Breast epithelium (tissue), 4 donors: Measurements from ENCODE around the gene LPAR1. TPM values are rescaled to one million over a fixed set of nuclear protein-coding genes. Genes with fewer than 3 reads are reported as not detected.
"Not testable (repeated sequence)": the region's sequence is repeated elsewhere in the genome, so short reads cannot be mapped to it uniquely, and the experiment has no call there.

ENCODE experiments used
- DNase-seq, 2 donors: peaks; one replicate each; pipeline ENCODE4 v3.0.0-alpha.2; 2019; ENCODE audit warnings: low spot score in 2 of 2
- H3K27ac ChIP-seq, 2 donors: fragments of 200-600 bp; sonication (generic) in 1 of 2; one replicate each; pipeline ENCODE4 v1.5.1; 2016 to 2019; ENCODE audit warnings: mild to moderate bottlenecking in 1 of 2
- H3K27me3 ChIP-seq, 2 donors: fragments of 200-600 bp; sonication (generic) in 1 of 2; one replicate each; pipeline versions ENCODE4 v1.5.1 to v1.6.0; 2017 to 2019; ENCODE audit warnings: control low read depth in 1 of 2, mild to moderate bottlenecking in 1 of 2
- H3K36me3 ChIP-seq: fragments of 200-600 bp; one replicate; pipeline ENCODE4 v1.5.1; 2019
- H3K4me1 ChIP-seq, 2 donors: fragments of 200-600 bp; sonication (generic); one replicate each; pipeline ENCODE4 v1.5.1; 2016 to 2019; ENCODE audit warnings: control low read depth in 1 of 2
- H3K4me3 ChIP-seq, 3 donors: fragments of 200-600 bp; sonication (generic); 1 replicate in 2 of 3; 2 replicates in 1 of 3; pipeline ENCODE4 v1.5.1; 2016 to 2019; ENCODE audit warnings: mild to moderate bottlenecking in 3 of 3, moderate library complexity in 2 of 3
- H3K9me3 ChIP-seq, 2 donors: fragments of 200-600 bp; sonication (generic) in 1 of 2; one replicate each; pipeline ENCODE4 v1.5.1; 2016 to 2019; ENCODE audit warnings: control low read depth in 1 of 2
- POLR2A ChIP-seq: fragments of 450-650 bp; IDR thresholded peaks from one replicate; pipeline ENCODE4 v1.6.1; 2016; ENCODE audit warnings: antibody characterized with exemption, mild to moderate bottlenecking, moderate library complexity
- POLR2AphosphoS5 ChIP-seq, 3 donors: sonication (generic); formaldehyde crosslinking; IDR thresholded peaks; one replicate each; pipeline ENCODE4 v1.6.1; 2017; ENCODE audit warnings: antibody characterized with exemption in 3 of 3
- intact Hi-C: fragments of 100-400 bp; cut with DNase I; formaldehyde crosslinking; loops from one replicate; pipeline ENCODE4 v1.15.1; 2023; ENCODE audit warnings: low total_unique reads
- total RNA-seq, 3 donors: library from RNA; depleted of rRNA; stranded (reverse); fragments of >200 nt; gene quantifications; one replicate each; pipeline ENCODE4 v1.1.0, GENCODE V29; 2016
- TF ChIP-seq, protein P1 (sequence below), 3 donors: fragments of 450-650 bp; IDR thresholded peaks; one replicate each; pipeline ENCODE4 v1.5.1; 2016 to 2017; ENCODE audit warnings: antibody characterized with exemption in 3 of 3, mild to moderate bottlenecking in 3 of 3, moderate library complexity in 3 of 3

LPAR1 gene
- total RNA-seq, 3 donors from 2014 or later, result 24.6 to 138 (median 79.3) TPM

DNA sequence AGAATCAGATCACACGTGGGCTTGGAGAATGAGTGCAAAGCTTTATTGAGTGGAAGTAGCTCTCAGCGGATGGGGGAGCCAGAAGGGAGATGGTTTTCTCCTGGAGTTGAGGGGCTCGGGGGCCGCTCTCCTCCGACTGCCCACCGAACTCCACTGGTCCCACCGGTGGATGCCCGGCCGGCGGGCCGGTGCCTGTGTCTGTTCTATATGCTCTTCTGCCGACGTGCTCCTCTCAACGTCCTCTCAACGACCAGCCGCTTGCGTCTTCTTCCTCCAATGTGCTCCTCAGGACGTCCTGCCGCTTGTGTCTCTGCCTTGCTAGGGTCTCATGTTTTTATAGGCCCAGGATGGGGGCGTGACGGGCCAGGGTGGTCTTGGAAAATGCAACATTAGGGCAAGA is 207.8 kb downstream of the LPAR1 start:
- intact Hi-C loops, result no loop called here
- Histone ChIP-seq H3K27me3 (no peaks in the 10 kb centered on the region), H3K36me3 (no peaks in the 10 kb centered on the region), H3K9me3 (no peaks in the 10 kb centered on the region), H3K27ac (no peak overlapping the region), H3K4me3 (no peak overlapping the region), H3K4me1 (no peaks in the 10 kb centered on the region)
- DNase-seq, result no peak
- TF ChIP-seq, protein P1, sequence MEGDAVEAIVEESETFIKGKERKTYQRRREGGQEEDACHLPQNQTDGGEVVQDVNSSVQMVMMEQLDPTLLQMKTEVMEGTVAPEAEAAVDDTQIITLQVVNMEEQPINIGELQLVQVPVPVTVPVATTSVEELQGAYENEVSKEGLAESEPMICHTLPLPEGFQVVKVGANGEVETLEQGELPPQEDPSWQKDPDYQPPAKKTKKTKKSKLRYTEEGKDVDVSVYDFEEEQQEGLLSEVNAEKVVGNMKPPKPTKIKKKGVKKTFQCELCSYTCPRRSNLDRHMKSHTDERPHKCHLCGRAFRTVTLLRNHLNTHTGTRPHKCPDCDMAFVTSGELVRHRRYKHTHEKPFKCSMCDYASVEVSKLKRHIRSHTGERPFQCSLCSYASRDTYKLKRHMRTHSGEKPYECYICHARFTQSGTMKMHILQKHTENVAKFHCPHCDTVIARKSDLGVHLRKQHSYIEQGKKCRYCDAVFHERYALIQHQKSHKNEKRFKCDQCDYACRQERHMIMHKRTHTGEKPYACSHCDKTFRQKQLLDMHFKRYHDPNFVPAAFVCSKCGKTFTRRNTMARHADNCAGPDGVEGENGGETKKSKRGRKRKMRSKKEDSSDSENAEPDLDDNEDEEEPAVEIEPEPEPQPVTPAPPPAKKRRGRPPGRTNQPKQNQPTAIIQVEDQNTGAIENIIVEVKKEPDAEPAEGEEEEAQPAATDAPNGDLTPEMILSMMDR (IDR thresholded peaks at IDR 0.05), result no peak
- TF ChIP-seq POLR2A (no peak), POLR2AphosphoS5 (IDR thresholded peaks at IDR 0.05) (no peak)

DNA sequence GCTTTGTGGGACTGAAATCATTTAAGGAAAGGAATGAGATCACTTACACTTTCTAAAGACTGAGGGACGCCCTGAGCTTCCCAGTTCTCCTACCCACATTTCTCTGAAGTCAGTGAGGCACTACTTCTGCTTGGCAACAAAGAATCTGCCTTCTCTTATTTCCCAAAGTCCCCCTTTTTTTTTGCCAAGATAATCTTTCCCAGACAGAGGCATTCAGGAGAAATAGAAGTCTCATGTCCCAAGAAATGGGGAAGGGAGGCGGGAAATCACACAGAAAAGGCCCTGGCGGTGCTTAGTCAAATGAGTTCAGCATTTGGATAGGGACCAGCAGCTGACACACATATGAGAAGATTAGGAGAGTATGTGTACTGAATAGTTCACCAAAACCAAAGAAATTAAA is 210.0 kb downstream of the LPAR1 start:
- H3K4me1 ChIP-seq, result no peaks in the 10 kb centered on the region
- DNase-seq, result no peak
- no peak overlapping the region for H3K4me3 ChIP-seq
- peak overlapping the region; percentile 25 to 75 for H3K27ac ChIP-seq
- no peaks in the 10 kb centered on the region for H3K36me3 ChIP-seq
- H3K9me3 ChIP-seq, result no peaks in the 10 kb centered on the region
- intact Hi-C loops, result no loop called here
- no peaks in the 10 kb centered on the region for H3K27me3 ChIP-seq
- no peak for TF ChIP-seq POLR2AphosphoS5 (IDR thresholded peaks at IDR 0.05)
- TF ChIP-seq, protein P1 (IDR thresholded peaks at IDR 0.05), result no peak
- TF ChIP-seq POLR2A, result no peak

- H3K4me1 ChIP-seq, intact Hi-C loops, H3K27ac ChIP-seq, H3K36me3 ChIP-seq, H3K9me3 ChIP-seq, H3K4me3 ChIP-seq, DNase-seq, H3K27me3 ChIP-seq: not testable (repeated sequence)
Observed at GRCh38 chr9:110826400-110826799, 211.9 kb downstream of the LPAR1 start.

DNA sequence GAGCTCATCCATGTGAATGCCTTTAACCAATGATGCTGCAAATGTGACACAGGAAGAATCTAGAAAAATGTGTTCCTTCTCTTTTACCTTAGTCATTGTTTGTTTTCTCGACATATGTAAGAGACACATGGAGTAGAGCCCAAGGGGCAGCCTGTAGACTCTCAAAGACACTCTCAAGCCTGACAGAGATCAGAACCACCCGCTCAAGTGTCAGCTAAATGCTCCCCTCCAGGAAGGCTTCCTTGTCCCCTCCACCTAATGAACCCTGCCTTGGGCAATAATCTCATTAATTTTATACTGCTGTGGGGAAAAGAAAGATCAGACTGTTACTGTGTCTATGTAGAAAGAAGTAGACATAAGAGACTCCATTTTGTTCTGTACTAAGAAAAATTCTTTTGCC is 212.3 kb downstream of the LPAR1 start:
- Histone ChIP-seq H3K4me3 (no peak overlapping the region), H3K36me3 (no peaks in the 10 kb centered on the region), H3K9me3 (no peaks in the 10 kb centered on the region), H3K4me1 (no peaks in the 10 kb centered on the region), H3K27me3 (no peaks in the 10 kb centered on the region), H3K27ac (no peak overlapping the region)
- DNase-seq, result no peak
- TF ChIP-seq POLR2A (no peak), POLR2AphosphoS5 (IDR thresholded peaks at IDR 0.05) (no peak)
- TF ChIP-seq, protein P1 (IDR thresholded peaks at IDR 0.05), result no peak
- intact Hi-C loops, result no loop called here

DNA sequence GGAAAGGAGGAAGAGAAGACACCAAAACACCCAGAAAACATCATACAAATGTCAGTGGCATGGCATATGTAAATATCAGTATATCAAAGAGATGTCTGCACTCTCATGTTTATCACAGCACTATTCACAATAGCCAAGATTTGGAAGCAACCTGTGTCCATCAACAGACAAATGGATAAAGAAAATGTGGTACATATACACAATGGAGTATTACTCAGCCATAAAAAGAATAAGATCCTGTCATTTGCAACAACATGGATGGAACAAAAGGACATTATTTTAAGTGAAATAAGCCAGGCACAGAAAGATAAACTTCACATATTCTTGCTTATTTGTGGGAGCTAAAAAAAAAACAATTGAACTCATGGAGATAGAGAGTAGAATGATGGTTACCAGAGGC is 213.1 kb downstream of the LPAR1 start:
- intact Hi-C loops, DNase-seq, H3K27ac ChIP-seq, H3K4me1 ChIP-seq, H3K27me3 ChIP-seq, H3K9me3 ChIP-seq, H3K36me3 ChIP-seq, H3K4me3 ChIP-seq: not testable (repeated sequence)
